ENCODE data around the gene TMEM145. TPM values are rescaled to one million over a fixed set of nuclear protein-coding genes. Genes with fewer than 3 reads are reported as not detected.

TMEM145 gene
- total and polyA plus RNA-seq, 9 of the 15 experiments (the other 6 are each of a cell fraction or from before 2014, with no cell fraction given) = 0.80 to 5.5 (median 1.9) TPM; not detected in 3

DNA sequence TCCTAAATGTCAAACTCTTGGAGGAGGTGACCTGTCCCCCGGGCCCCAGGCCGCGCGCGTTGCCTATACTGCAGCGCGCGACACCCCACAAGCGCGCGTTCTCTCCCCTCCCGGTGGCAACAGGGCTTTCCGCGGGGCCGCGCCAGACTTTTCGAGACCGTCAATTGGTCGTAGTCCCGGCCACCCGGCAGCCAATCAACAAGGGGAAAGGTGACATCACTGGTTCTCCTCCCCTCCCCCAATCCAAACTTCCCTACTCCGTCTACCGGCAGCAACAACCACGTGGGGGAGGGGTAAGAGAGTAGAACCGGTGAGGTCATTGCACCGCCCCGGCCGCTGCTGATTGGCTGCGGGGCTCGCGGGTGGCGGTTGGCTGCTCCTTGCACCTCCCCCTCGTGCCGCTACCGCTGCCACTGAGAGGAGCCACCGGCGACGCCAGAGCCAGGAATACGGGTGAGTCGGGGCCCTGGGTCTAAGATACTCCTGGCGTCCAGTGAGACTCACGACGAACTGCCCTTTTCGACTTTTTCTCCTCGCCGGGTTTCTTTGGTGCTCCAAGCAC, 44.9 kb upstream of the TMEM145 start (continued):
- TF ChIP-seq FOSL1 (tag; conservative IDR thresholded peaks at IDR 0.05) (peak; percentile 69), MECOM (CRISPR knock-in tag; IDR thresholded peaks at IDR 0.05) (no peak), CREBBP (IDR thresholded peaks at IDR 0.05; ENCODE audit: low read depth, low read length) (no peak), MEF2A (IDR thresholded peaks at IDR 0.05; ENCODE audit: control insufficient read depth, low read depth, low read length) (no peak), ATF7 (IDR thresholded peaks at IDR 0.05) (peak; percentile 100), GATA2 (CRISPR knock-in tag; IDR thresholded peaks at IDR 0.05) (no peak), ZNF561 (CRISPR knock-in tag; conservative IDR thresholded peaks at IDR 0.05) (no peak), U2AF2 (optimal IDR thresholded peaks at IDR 0.05; ENCODE audit: low read depth, low read length) (no peak), MAZ (CRISPR knock-in tag; conservative IDR thresholded peaks at IDR 0.05 in 1 of 2, IDR thresholded peaks at IDR 0.05 in 1 of 2) (peak in 1 of 2 experiments; percentile 76; a peak in 3 of 4 replicates), OTX1 (CRISPR knock-in tag; IDR thresholded peaks at IDR 0.05) (peak; percentile 35; the same call in 1 of the 2 replicates), RAD21 (CRISPR knock-in tag; conservative IDR thresholded peaks at IDR 0.05 in 1 of 2, IDR thresholded peaks at IDR 0.05 in 1 of 2) (no peak), NEUROD1 (IDR thresholded peaks at IDR 0.05; ENCODE audit: borderline replicate concordance, low read depth, low read length, partially characterized antibody) (peak; percentile 62), NFE2 (IDR thresholded peaks at IDR 0.05; ENCODE audit: low read depth) (peak; percentile 8; the same call in 1 of the 2 replicates), IRF2 (CRISPR knock-in tag; IDR thresholded peaks at IDR 0.05) (no peak), POLR2AphosphoS5 (IDR thresholded peaks at IDR 0.05; ENCODE audit: control insufficient read depth, insufficient read depth, low read depth, low read length) (peak; percentile 14; the same call in 1 of the 2 replicates), EZH2 (IDR thresholded peaks at IDR 0.05; ENCODE audit: borderline replicate concordance, low read depth, low read length) (no peak), JUND (IDR thresholded peaks at IDR 0.05; ENCODE audit: borderline replicate concordance, low read depth, low read length) (peak; percentile 99), JUND (tag; IDR thresholded peaks at IDR 0.05; ENCODE audit: borderline replicate concordance, low read depth, low read length) (peak; percentile 98), DNMT1 (IDR thresholded peaks at IDR 0.05) (no peak), CREB1 (IDR thresholded peaks at IDR 0.05) (peak; percentile 14), CREB1 (CRISPR knock-in tag; IDR thresholded peaks at IDR 0.05) (peak; percentile 70), CC2D1A (IDR thresholded peaks at IDR 0.05) (peak; percentile 99), MTF1 (CRISPR knock-in tag; IDR thresholded peaks at IDR 0.05; ENCODE audit: borderline replicate concordance) (0 out of 2 replicates have a peak, but pooled peaks have one; percentile 13), SPI1 (IDR thresholded peaks at IDR 0.05; ENCODE audit: borderline replicate concordance, low read depth, low read length) (peak; percentile 74; the same call in 1 of the 2 replicates), RFX1 (IDR thresholded peaks at IDR 0.05) (peak; percentile 68), RFX5 (IDR thresholded peaks at IDR 0.05; ENCODE audit: low read depth, low read length) (peak; percentile 84), ZNF696 (CRISPR knock-in tag; conservative IDR thresholded peaks at IDR 0.05) (no peak)
- TF ChIP-seq, protein P1, sequence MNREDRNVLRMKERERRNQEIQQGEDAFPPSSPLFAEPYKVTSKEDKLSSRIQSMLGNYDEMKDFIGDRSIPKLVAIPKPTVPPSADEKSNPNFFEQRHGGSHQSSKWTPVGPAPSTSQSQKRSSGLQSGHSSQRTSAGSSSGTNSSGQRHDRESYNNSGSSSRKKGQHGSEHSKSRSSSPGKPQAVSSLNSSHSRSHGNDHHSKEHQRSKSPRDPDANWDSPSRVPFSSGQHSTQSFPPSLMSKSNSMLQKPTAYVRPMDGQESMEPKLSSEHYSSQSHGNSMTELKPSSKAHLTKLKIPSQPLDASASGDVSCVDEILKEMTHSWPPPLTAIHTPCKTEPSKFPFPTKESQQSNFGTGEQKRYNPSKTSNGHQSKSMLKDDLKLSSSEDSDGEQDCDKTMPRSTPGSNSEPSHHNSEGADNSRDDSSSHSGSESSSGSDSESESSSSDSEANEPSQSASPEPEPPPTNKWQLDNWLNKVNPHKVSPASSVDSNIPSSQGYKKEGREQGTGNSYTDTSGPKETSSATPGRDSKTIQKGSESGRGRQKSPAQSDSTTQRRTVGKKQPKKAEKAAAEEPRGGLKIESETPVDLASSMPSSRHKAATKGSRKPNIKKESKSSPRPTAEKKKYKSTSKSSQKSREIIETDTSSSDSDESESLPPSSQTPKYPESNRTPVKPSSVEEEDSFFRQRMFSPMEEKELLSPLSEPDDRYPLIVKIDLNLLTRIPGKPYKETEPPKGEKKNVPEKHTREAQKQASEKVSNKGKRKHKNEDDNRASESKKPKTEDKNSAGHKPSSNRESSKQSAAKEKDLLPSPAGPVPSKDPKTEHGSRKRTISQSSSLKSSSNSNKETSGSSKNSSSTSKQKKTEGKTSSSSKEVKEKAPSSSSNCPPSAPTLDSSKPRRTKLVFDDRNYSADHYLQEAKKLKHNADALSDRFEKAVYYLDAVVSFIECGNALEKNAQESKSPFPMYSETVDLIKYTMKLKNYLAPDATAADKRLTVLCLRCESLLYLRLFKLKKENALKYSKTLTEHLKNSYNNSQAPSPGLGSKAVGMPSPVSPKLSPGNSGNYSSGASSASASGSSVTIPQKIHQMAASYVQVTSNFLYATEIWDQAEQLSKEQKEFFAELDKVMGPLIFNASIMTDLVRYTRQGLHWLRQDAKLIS (CRISPR knock-in tag; IDR thresholded peaks at IDR 0.05) = no peak; the same call in 1 of the 2 replicates

All from K562 (cell line).